GM23248 (cell line): ENCODE results near the gene KRT13. TPM values are rescaled to one million over a fixed set of nuclear protein-coding genes. Genes with fewer than 3 reads are reported as not detected.
A peak's percentile ranks its signal among the peaks of the same experiment; 100 is the strongest.

ENCODE experiments used
- DNase-seq: peaks from one replicate; pipeline ENCODE4 v3.0.0-alpha.2; 2015
- H2AFZ ChIP-seq: fragments of 200-600 bp; sonication (generic); 2 replicates; pipeline ENCODE4 v1.6.1; 2016; ENCODE audit warnings: antibody characterized with exemption
- H3F3A ChIP-seq: fragments of 200-600 bp; sonication (generic); 2 replicates; pipeline ENCODE4 v1.6.1; 2016; ENCODE audit warnings: mild to moderate bottlenecking, antibody characterized with exemption, mixed run types; ENCODE audit not compliant: insufficient read depth
- H3K27ac ChIP-seq: fragments of 200-600 bp; sonication (generic); 2 replicates; pipeline ENCODE4 v1.5.1; 2016; ENCODE audit warnings: mild to moderate bottlenecking
- H3K27me3 ChIP-seq: fragments of 200-600 bp; sonication (generic); replicated peaks from 2 replicates; pipeline ENCODE4 v1.6.1; 2016; ENCODE audit warnings: mild to moderate bottlenecking; ENCODE audit not compliant: insufficient read depth
- H3K36me3 ChIP-seq: fragments of 200-600 bp; sonication (generic); 2 replicates; pipeline ENCODE4 v1.6.1; 2016; ENCODE audit warnings: low read depth, mild to moderate bottlenecking
- H3K4me1 ChIP-seq: fragments of 200-600 bp; sonication (generic); 2 replicates; pipeline ENCODE4 v1.6.1; 2016; ENCODE audit warnings: mild to moderate bottlenecking; ENCODE audit not compliant: insufficient read depth
- H3K4me2 ChIP-seq: fragments of 200-600 bp; sonication (generic); one replicate; pipeline ENCODE4 v1.6.1; 2016; ENCODE audit warnings: mild to moderate bottlenecking; ENCODE audit not compliant: unreplicated experiment
- H3K4me3 ChIP-seq: fragments of 200-600 bp; sonication (generic); 2 replicates; pipeline ENCODE4 v1.5.1; 2016; ENCODE audit warnings: mild to moderate bottlenecking
- H3K79me2 ChIP-seq: fragments of 200-600 bp; sonication (generic); 2 replicates; pipeline ENCODE4 v1.6.1; 2016; ENCODE audit warnings: mild to moderate bottlenecking; ENCODE audit not compliant: insufficient read depth
- H3K9ac ChIP-seq: fragments of 200-600 bp; sonication (generic); 2 replicates; pipeline ENCODE4 v1.6.1; 2016; ENCODE audit warnings: mild to moderate bottlenecking
- H3K9me2 ChIP-seq: fragments of 200-600 bp; sonication (generic); 2 replicates; pipeline ENCODE4 v1.6.1; 2016; ENCODE audit warnings: mixed run types, mild to moderate bottlenecking, moderate library complexity; ENCODE audit not compliant: insufficient read depth
- H3K9me3 ChIP-seq: fragments of 200-600 bp; sonication (generic); one replicate; pipeline ENCODE4 v1.6.1; 2017; ENCODE audit warnings: low read depth
- H4K20me1 ChIP-seq: fragments of 200-600 bp; sonication (generic); 2 replicates; pipeline ENCODE4 v1.6.0; 2016; ENCODE audit not compliant: insufficient read depth
- EZH2 ChIP-seq: fragments of 200-600 bp; sonication (generic); IDR thresholded peaks from 2 replicates; pipeline ENCODE4 v1.6.1; 2018; ENCODE audit warnings: antibody characterized with exemption, mild to moderate bottlenecking; ENCODE audit not compliant: insufficient read depth, poor library complexity, severe bottlenecking
- EZH2phosphoT487 ChIP-seq: fragments of 200-600 bp; sonication (generic); IDR thresholded peaks from 2 replicates; pipeline ENCODE4 v1.6.1; 2018; ENCODE audit warnings: antibody characterized with exemption, moderate library complexity, mild to moderate bottlenecking, low read depth; ENCODE audit not compliant: insufficient read depth
- WGBS, 2 experiments: methylation state at CpG; one replicate each; pipeline ENCODE4 v1.1.6; 2015 to 2017; ENCODE audit warnings: low lambda C conversion rate in 2 of 2, low coverage in 1 of 2; ENCODE audit errors: missing lambda C conversion rate in 2 of 2; 5-methylcytosine and 5-hydroxymethylcytosine counted together
- in situ Hi-C: fragments of 300-500 bp; cut with MboI; formaldehyde crosslinking; loops from 2 replicates; pipeline ENCODE4 v1.15.0; 2020
- polyA plus RNA-seq: library from polyadenylated mRNA; unstranded; fragments of >200 nt; fragmentation: Nextera tagmentation; extraction: Ambion mirVana; gene quantifications from 2 replicates; pipeline ENCODE4 v1.2.1, GENCODE V29; 2016
- total RNA-seq: library from RNA; depleted of rRNA; stranded (reverse); fragments of >200 nt; shearing (Covaris generic); gene quantifications from 2 replicates; pipeline ENCODE4 v1.2.3, GENCODE V29; 2014

Gene KRT13
- total and polyA plus RNA-seq, 2 experiments from 2014 or later = not detected

GRCh38 chr17:41498276-41498675 lies 7.1 kb downstream of the KRT13 start:
- Histone ChIP-seq H3K27ac (no peak overlapping the region), H3K36me3 (no peaks in the 10 kb centered on the region), H2AFZ (no peak overlapping the region), H3K9me3 (no peaks in the 10 kb centered on the region), H3K27me3 (no peaks in the 10 kb centered on the region), H4K20me1 (no peaks in the 10 kb centered on the region), H3K4me2 (no peak overlapping the region), H3F3A (no peaks in the 10 kb centered on the region), H3K4me1 (peaks cover 25% of the 10 kb centered on the region), H3K79me2 (no peaks in the 10 kb centered on the region), H3K9ac (no peak overlapping the region), H3K9me2 (no peaks in the 10 kb centered on the region), H3K4me3 (no peak overlapping the region)
- in situ Hi-C loops = no loop called here
- no peak for DNase-seq
- 84 to 86% methylated on average over 6 of the region's 6 CpGs for WGBS, 2 experiments
- TF ChIP-seq EZH2 = no peak

GRCh38 chr17:41496803-41497484 lies 8.5 kb downstream of the KRT13 start:
- H3F3A ChIP-seq = no peaks in the 10 kb centered on the region
- in situ Hi-C loops = no loop called here
- WGBS, 2 experiments = 53 to 58% methylated on average over 12 of the region's 12 CpGs
- H3K36me3 ChIP-seq = no peaks in the 10 kb centered on the region
- H3K4me3 ChIP-seq = no peak overlapping the region
- H2AFZ ChIP-seq = peak overlapping the region; percentile 66
- no peaks in the 10 kb centered on the region for H3K9me3 ChIP-seq
- H3K27ac ChIP-seq = no peak overlapping the region
- no peaks in the 10 kb centered on the region for H3K27me3 ChIP-seq
- TF ChIP-seq EZH2 = no peak
- TF ChIP-seq EZH2phosphoT487 = no peak
- H3K79me2 ChIP-seq = no peaks in the 10 kb centered on the region
- no peaks in the 10 kb centered on the region for H4K20me1 ChIP-seq
- peak overlapping the region; percentile 26; the same call in 1 of the 2 replicates for H3K9ac ChIP-seq
- peaks cover 25% of the 10 kb centered on the region for H3K4me1 ChIP-seq
- DNase-seq = peak; percentile 93
- H3K9me2 ChIP-seq = no peaks in the 10 kb centered on the region
- peak overlapping the region; percentile 73 for H3K4me2 ChIP-seq

- H3K9me3 ChIP-seq = no peaks in the 10 kb centered on the region
- no peak overlapping the region for H3K27ac ChIP-seq
- no peaks in the 10 kb centered on the region for H3K79me2 ChIP-seq
- no peaks in the 10 kb centered on the region for H3K27me3 ChIP-seq
- no peak overlapping the region for H2AFZ ChIP-seq
- peaks cover 16% of the 10 kb centered on the region for H3K4me1 ChIP-seq
- no peak overlapping the region for H3K4me2 ChIP-seq
- H3K36me3 ChIP-seq = no peaks in the 10 kb centered on the region
- H3F3A ChIP-seq = no peaks in the 10 kb centered on the region
- H4K20me1 ChIP-seq = no peaks in the 10 kb centered on the region
- peak; percentile 69 for DNase-seq
- H3K4me3 ChIP-seq = no peak overlapping the region
- H3K9me2 ChIP-seq = no peaks in the 10 kb centered on the region
- H3K9ac ChIP-seq = no peak overlapping the region
- in situ Hi-C loops = no loop called here
- TF ChIP-seq EZH2phosphoT487 (no peak), EZH2 (no peak)
- 47 to 70% methylated on average over 1 to 2 of the region's 2 CpGs for WGBS, 2 experiments
Measured at GRCh38 chr17:41494524-41494923, 10.9 kb downstream of the KRT13 start.

- no peak for DNase-seq
- Histone ChIP-seq H3F3A (no peaks in the 10 kb centered on the region), H3K27ac (no peak overlapping the region), H3K9me3 (no peaks in the 10 kb centered on the region), H3K4me2 (no peak overlapping the region), H3K27me3 (no peaks in the 10 kb centered on the region), H2AFZ (no peak overlapping the region), H3K9ac (no peak overlapping the region), H4K20me1 (no peaks in the 10 kb centered on the region), H3K4me3 (no peak overlapping the region), H3K36me3 (no peaks in the 10 kb centered on the region), H3K4me1 (peaks cover 12% of the 10 kb centered on the region), H3K9me2 (no peaks in the 10 kb centered on the region), H3K79me2 (no peaks in the 10 kb centered on the region)
- in situ Hi-C loops = no loop called here
- TF ChIP-seq EZH2phosphoT487 (no peak), EZH2 (no peak)
- 47 to 54% methylated on average over 4 of the region's 4 CpGs for WGBS, 2 experiments
Measured at GRCh38 chr17:41492771-41493170, 12.6 kb downstream of the KRT13 start.
